Type B pancreatic cell (in vitro differentiated cells): ENCODE results near the gene COL6A3. TPM values are rescaled to one million over a fixed set of nuclear protein-coding genes. Genes with fewer than 3 reads are reported as not detected.

Experiments
- DNase-seq: peaks from one replicate; pipeline ENCODE4 v3.0.0; 2021; ENCODE audit warnings: mixed read lengths; ENCODE audit not compliant: unreplicated experiment; ENCODE audit errors: extremely low spot score
- H3K27ac Mint-ChIP-seq: 2 replicates; pipeline ENCODE4 v1.8.0; 2021; ENCODE audit warnings: mild to moderate bottlenecking, mixed read lengths
- H3K27me3 Mint-ChIP-seq: 2 replicates; pipeline ENCODE4 v1.8.0; 2021; ENCODE audit warnings: mixed read lengths
- H3K36me3 Mint-ChIP-seq: 2 replicates; pipeline ENCODE4 v1.8.0; 2021; ENCODE audit warnings: mixed read lengths
- H3K4me1 Mint-ChIP-seq: one replicate; pipeline ENCODE4 v1.8.0; 2021; ENCODE audit warnings: mixed read lengths; ENCODE audit not compliant: unreplicated experiment
- H3K4me3 Mint-ChIP-seq: 2 replicates; pipeline ENCODE4 v1.8.0; 2021; ENCODE audit warnings: mild to moderate bottlenecking, mixed read lengths
- H3K9me3 Mint-ChIP-seq: 2 replicates; pipeline ENCODE4 v1.8.0; 2021; ENCODE audit warnings: mixed read lengths
- CTCF ChIP-seq: fragments of 200-600 bp; sonication (generic); conservative IDR thresholded peaks from 2 replicates; pipeline ENCODE4 v1.5.0; 2021; ENCODE audit warnings: antibody characterized with exemption, mild to moderate bottlenecking
- total RNA-seq: library from RNA; stranded (reverse); gene quantifications from 2 replicates; pipeline ENCODE4 v1.2.1, GENCODE V29; 2021; ENCODE audit warnings: low replicate concordance

Gene COL6A3
- total RNA-seq, 1 donor from 2014 or later = 157 TPM

- Mint-ChIP-seq H3K4me1 (peaks cover 6% of the 10 kb centered on the region), H3K4me3 (no peak overlapping the region), H3K9me3 (no peaks in the 10 kb centered on the region), H3K36me3 (peaks cover 15% of the 10 kb centered on the region), H3K27me3 (peaks cover 6% of the 10 kb centered on the region), H3K27ac (no peak overlapping the region)
- no peak for DNase-seq
- TF ChIP-seq CTCF = no peak
These were observed 72.1 kb downstream of the COL6A3 start for GRCh38 chr2:237341872-237342271.

GRCh38 chr2:237337586-237337985, 76.4 kb downstream of the COL6A3 start:
- H3K9me3 Mint-ChIP-seq = no peaks in the 10 kb centered on the region
- H3K27me3 Mint-ChIP-seq = no peaks in the 10 kb centered on the region
- no peak overlapping the region for H3K27ac Mint-ChIP-seq
- peaks cover 10% of the 10 kb centered on the region for H3K36me3 Mint-ChIP-seq
- no peak for TF ChIP-seq CTCF
- H3K4me3 Mint-ChIP-seq = no peak overlapping the region
- DNase-seq = no peak
- H3K4me1 Mint-ChIP-seq = peaks cover 6% of the 10 kb centered on the region

- no peak overlapping the region for H3K27ac Mint-ChIP-seq
- H3K27me3 Mint-ChIP-seq = no peaks in the 10 kb centered on the region
- peaks cover 3% of the 10 kb centered on the region for H3K36me3 Mint-ChIP-seq
- no peak for DNase-seq
- no peaks in the 10 kb centered on the region for H3K9me3 Mint-ChIP-seq
- no peak for TF ChIP-seq CTCF
- H3K4me1 Mint-ChIP-seq = no peaks in the 10 kb centered on the region
- no peak overlapping the region for H3K4me3 Mint-ChIP-seq
These were observed 77.8 kb downstream of the COL6A3 start for GRCh38 chr2:237336131-237336530.

GRCh38 chr2:237333748-237334147, 80.2 kb downstream of the COL6A3 start:
- Mint-ChIP-seq H3K27me3 (no peaks in the 10 kb centered on the region), H3K27ac (no peak overlapping the region), H3K4me1 (no peaks in the 10 kb centered on the region)

GRCh38 chr2:237330541-237330940, 83.4 kb downstream of the COL6A3 start:
- no peaks in the 10 kb centered on the region for H3K36me3 Mint-ChIP-seq
- peaks cover 5% of the 10 kb centered on the region for H3K4me1 Mint-ChIP-seq
- H3K9me3 Mint-ChIP-seq = no peaks in the 10 kb centered on the region
- DNase-seq = no peak
- TF ChIP-seq CTCF = no peak
- no peak overlapping the region for H3K27ac Mint-ChIP-seq
- no peaks in the 10 kb centered on the region for H3K27me3 Mint-ChIP-seq
- no peak overlapping the region for H3K4me3 Mint-ChIP-seq

More at GRCh38 chr2:237333748-237334147, 80.2 kb downstream of the COL6A3 start:
- Mint-ChIP-seq H3K9me3 (no peaks in the 10 kb centered on the region), H3K4me3 (no peak overlapping the region), H3K36me3 (no peaks in the 10 kb centered on the region)
- TF ChIP-seq CTCF = no peak
- no peak for DNase-seq
